B cell (primary cell): Measurements from ENCODE around the gene BCO1. TPM values are rescaled to one million over a fixed set of nuclear protein-coding genes. Genes with fewer than 3 reads are reported as not detected.

Source experiments
- ATAC-seq: fragments of 200-7000 bp; cut with Tn5 transposase; one replicate; pipeline ENCODE4 v1.10.0; 2021; ENCODE audit warnings: low read depth, mild to moderate bottlenecking, moderate number of reproducible peaks, moderate library complexity
- CTCF ChIA-PET: fragments of 350-600 bp; sonication (Branson Sonifier 250); formaldehyde crosslinking; loops from one replicate; lab custom pipeline; 2021; ENCODE audit warnings: antibody characterized with exemption, inconsistent platforms; lab: Charles Lee
- POLR2A ChIA-PET: fragments of 350-600 bp; sonication (Branson Sonifier 250); formaldehyde crosslinking; loops from one replicate; lab custom pipeline; 2021; ENCODE audit warnings: antibody characterized with exemption; lab: Charles Lee
- DNase-seq: peaks from one replicate; pipeline ENCODE4 v3.0.0; 2013
- H2AFZ ChIP-seq: 2 replicates; pipeline ENCODE4 v1.6.1; 2012; ENCODE audit warnings: mild to moderate bottlenecking, low read depth, low read length; ENCODE audit not compliant: insufficient read depth, poor library complexity, severe bottlenecking
- H3K27ac ChIP-seq, 2 donors: 1 replicate in 1 of 2; 2 replicates in 1 of 2; pipeline ENCODE4 v1.5.1; 2012 to 2013; ENCODE audit warnings: low read length in 2 of 2, mild to moderate bottlenecking in 2 of 2, moderate library complexity in 1 of 2
- H3K27me3 ChIP-seq, 4 experiments: fragments of 200-600 bp in 1 of 4; sonication (generic) in 1 of 4; replicated peaks in 1 of 4; 1 replicate in 2 of 4; 2 replicates in 2 of 4; pipeline versions ENCODE4 v1.6.1 to v1.7.0; 2013 to 2016; ENCODE audit warnings: low read length in 3 of 4, mild to moderate bottlenecking in 2 of 4, mixed read lengths in 1 of 4, moderate library complexity in 1 of 4; ENCODE audit not compliant: insufficient read depth in 4 of 4, control insufficient read depth in 3 of 4; ENCODE audit errors: control extremely low read depth in 1 of 4
- H3K36me3 ChIP-seq, 2 experiments: replicated peaks in 1 of 2; 1 replicate in 1 of 2; 2 replicates in 1 of 2; pipeline versions ENCODE4 v1.6.1 to v1.7.1; 2013; ENCODE audit warnings: low read length in 1 of 2; ENCODE audit not compliant: insufficient read depth in 2 of 2, control insufficient read depth in 1 of 2; ENCODE audit errors: control extremely low read depth in 1 of 2, extremely low read depth in 1 of 2
- H3K4me1 ChIP-seq, 2 donors: fragments of 200-600 bp in 1 of 2; sonication (generic) in 1 of 2; 1 replicate in 1 of 2; 2 replicates in 1 of 2; pipeline versions ENCODE4 v1.5.1 to v1.6.1; 2013 to 2017; ENCODE audit warnings: low read length in 2 of 2; ENCODE audit not compliant: control insufficient read depth in 2 of 2, insufficient read depth in 2 of 2
- H3K4me2 ChIP-seq: replicated peaks from 2 replicates; pipeline ENCODE3; 2012; ENCODE audit warnings: mild to moderate bottlenecking, low read depth, low read length; ENCODE audit not compliant: poor library complexity, severe bottlenecking
- H3K4me3 ChIP-seq, 5 experiments: fragments of 200-600 bp in 1 of 5; sonication (generic) in 1 of 5; 1 replicate in 3 of 5; 2 replicates in 2 of 5; pipeline versions ENCODE4 v1.5.1 to v1.7.0; 2011 to 2016; ENCODE audit warnings: low read length in 4 of 5, mild to moderate bottlenecking in 4 of 5, low read depth in 2 of 5, control low read depth in 1 of 5, moderate library complexity in 1 of 5; ENCODE audit not compliant: insufficient read depth in 1 of 5; ENCODE audit errors: control extremely low read depth in 1 of 5, extremely low read depth in 1 of 5
- H3K79me2 ChIP-seq: fragments of 200-600 bp; sonication (generic); one replicate; pipeline ENCODE4 v1.6.0; 2016; ENCODE audit warnings: low read length; ENCODE audit not compliant: control insufficient read depth, insufficient read depth
- H3K9ac ChIP-seq: fragments of 200-600 bp; sonication (generic); 2 replicates; pipeline ENCODE4 v1.6.1; 2017; ENCODE audit warnings: mild to moderate bottlenecking, low read length, moderate library complexity
- H3K9me3 ChIP-seq, 3 donors: one replicate each; pipeline versions ENCODE4 v1.6.1 to v1.7.1; 2013; ENCODE audit warnings: low read length in 2 of 3; ENCODE audit not compliant: control insufficient read depth in 2 of 3, insufficient read depth in 1 of 3; ENCODE audit errors: control extremely low read depth in 1 of 3
- H4K20me1 ChIP-seq: 2 replicates; pipeline ENCODE4 v1.6.0; 2012; ENCODE audit warnings: mild to moderate bottlenecking, low read length; ENCODE audit not compliant: insufficient read depth, control insufficient read depth, poor library complexity, severe bottlenecking
- H3K27ac Mint-ChIP-seq: one replicate; pipeline ENCODE4 v1.8.0; 2021; ENCODE audit warnings: mixed read lengths
- H3K27me3 Mint-ChIP-seq: one replicate; pipeline ENCODE4 v1.8.0; 2021; ENCODE audit warnings: mixed read lengths
- H3K4me1 Mint-ChIP-seq: one replicate; pipeline ENCODE4 v1.8.0; 2021; ENCODE audit warnings: mixed read lengths
- H3K4me3 Mint-ChIP-seq: one replicate; pipeline ENCODE4 v1.8.0; 2021; ENCODE audit warnings: mixed read lengths
- H3K9me3 Mint-ChIP-seq: one replicate; pipeline ENCODE4 v1.8.0; 2022; ENCODE audit warnings: mixed read lengths; ENCODE audit not compliant: insufficient read depth
- EZH2 ChIP-seq: IDR thresholded peaks from 2 replicates; pipeline ENCODE4 v1.6.1; 2012; ENCODE audit warnings: borderline replicate concordance, low read depth, mild to moderate bottlenecking, moderate library complexity, low read length; ENCODE audit not compliant: insufficient read depth, poor library complexity, severe bottlenecking
- WGBS: methylation state at CpG from one replicate; pipeline ENCODE4 v1.1.5; 2013; ENCODE audit warnings: missing lambda C conversion rate; ENCODE audit not compliant: insufficient coverage; 5-methylcytosine and 5-hydroxymethylcytosine counted together
- intact Hi-C: fragments of 100-400 bp; cut with micrococcal nuclease; formaldehyde crosslinking; loops from one replicate; pipeline ENCODE4 v1.10.0; 2022
- polyA plus RNA-seq: library from polyadenylated mRNA; depleted of rRNA; stranded (reverse); fragments of >200 nt; gene quantifications from 2 replicates; pipeline ENCODE4 v1.2.3, GENCODE V29; 2012
- total RNA-seq, 2 donors: library from RNA; stranded (reverse); fragments of 120-200 nt in 1 of 2; gene quantifications; 1 replicate in 1 of 2; 2 replicates in 1 of 2; pipeline versions ENCODE4 v1.2.3 to v1.2.4, GENCODE V29; 2013 to 2022
- TF ChIP-seq, protein P1 (sequence below): fragments of 200-600 bp; IDR thresholded peaks from one replicate; pipeline ENCODE4 v1.8.0; 2022; ENCODE audit warnings: antibody characterized with exemption, mild to moderate bottlenecking

Gene BCO1
- total and polyA plus RNA-seq, 2 donors (not counting 1 experiment from before 2014, with no cell fraction given), result not detected

DNA sequence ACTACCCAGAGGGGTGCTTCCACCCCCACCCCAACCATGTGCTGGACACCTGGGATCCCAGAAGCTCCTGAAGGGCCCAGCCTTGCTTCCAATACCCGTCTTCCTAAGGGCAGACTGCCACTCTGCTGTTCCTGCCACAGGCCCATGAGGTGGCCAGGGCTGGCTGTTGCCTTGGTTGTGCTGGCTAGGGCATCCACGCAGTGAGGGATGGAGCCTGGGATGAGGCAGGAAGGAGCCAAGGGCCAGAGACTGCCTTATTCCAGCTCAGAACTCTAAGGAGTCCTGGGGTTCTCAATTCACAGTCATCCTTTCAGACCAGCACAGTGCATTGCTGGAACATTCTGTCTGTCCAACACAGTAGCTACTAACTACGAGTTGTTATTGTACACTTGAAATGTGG is 37.8 kb downstream of the BCO1 start:
- no peak for ATAC-seq
- POLR2A ChIA-PET, result no interaction called here
- Histone ChIP-seq H3K36me3 (no peaks in the 10 kb centered on the region), H3K9me3 (no peaks in the 10 kb centered on the region), H2AFZ (no peak overlapping the region), H3K27me3 (peaks cover 0 to 4% (median 0%) of the 10 kb centered on the region in 4 experiments), H3K4me1 (no peaks in the 10 kb centered on the region), H3K79me2 (no peaks in the 10 kb centered on the region), H3K4me2 (no peak overlapping the region), H4K20me1 (no peaks in the 10 kb centered on the region), H3K9ac (no peak overlapping the region), H3K4me3 (no peak overlapping the region), H3K27ac (no peak overlapping the region)
- DNase-seq, result no peak
- no peaks in the 10 kb centered on the region for H3K4me1 Mint-ChIP-seq
- WGBS, result 100% methylated on average over 2 of the region's 3 CpGs
- H3K9me3 Mint-ChIP-seq, result no peaks in the 10 kb centered on the region
- intact Hi-C loops, result no loop called here
- peaks cover 18% of the 10 kb centered on the region for H3K27me3 Mint-ChIP-seq
- no peak overlapping the region for H3K27ac Mint-ChIP-seq
- CTCF ChIA-PET, result no interaction called here
- TF ChIP-seq, protein P1, sequence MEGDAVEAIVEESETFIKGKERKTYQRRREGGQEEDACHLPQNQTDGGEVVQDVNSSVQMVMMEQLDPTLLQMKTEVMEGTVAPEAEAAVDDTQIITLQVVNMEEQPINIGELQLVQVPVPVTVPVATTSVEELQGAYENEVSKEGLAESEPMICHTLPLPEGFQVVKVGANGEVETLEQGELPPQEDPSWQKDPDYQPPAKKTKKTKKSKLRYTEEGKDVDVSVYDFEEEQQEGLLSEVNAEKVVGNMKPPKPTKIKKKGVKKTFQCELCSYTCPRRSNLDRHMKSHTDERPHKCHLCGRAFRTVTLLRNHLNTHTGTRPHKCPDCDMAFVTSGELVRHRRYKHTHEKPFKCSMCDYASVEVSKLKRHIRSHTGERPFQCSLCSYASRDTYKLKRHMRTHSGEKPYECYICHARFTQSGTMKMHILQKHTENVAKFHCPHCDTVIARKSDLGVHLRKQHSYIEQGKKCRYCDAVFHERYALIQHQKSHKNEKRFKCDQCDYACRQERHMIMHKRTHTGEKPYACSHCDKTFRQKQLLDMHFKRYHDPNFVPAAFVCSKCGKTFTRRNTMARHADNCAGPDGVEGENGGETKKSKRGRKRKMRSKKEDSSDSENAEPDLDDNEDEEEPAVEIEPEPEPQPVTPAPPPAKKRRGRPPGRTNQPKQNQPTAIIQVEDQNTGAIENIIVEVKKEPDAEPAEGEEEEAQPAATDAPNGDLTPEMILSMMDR, result no peak
- no peak for TF ChIP-seq EZH2
- H3K4me3 Mint-ChIP-seq, result no peak overlapping the region

DNA sequence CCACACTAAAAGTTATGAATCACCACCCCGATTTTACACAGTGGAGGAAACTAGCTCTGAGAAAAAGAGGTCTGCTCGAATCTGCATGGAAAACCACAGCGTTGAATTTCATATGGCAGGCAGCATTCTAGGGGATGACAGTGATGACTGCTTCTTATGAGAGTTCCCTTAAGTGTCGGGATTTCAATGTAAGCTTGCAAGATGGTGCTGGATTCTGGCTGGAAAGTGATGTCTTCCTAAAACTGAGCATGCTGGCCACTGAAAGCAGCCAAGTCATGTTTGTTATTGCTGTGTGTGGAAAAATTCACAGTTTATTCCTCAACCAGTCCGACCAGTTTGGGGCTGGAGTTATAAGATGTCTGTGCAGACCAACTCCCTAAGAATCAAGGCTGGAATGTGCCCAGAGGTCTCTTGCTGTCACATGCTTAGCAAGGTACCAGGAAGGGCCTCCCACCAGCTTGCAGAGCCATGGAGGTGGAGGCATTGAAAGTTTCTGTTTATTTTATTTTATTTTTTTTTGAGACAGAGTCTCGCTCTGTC is 39.1 kb downstream of the BCO1 start:
- H3K79me2 ChIP-seq, result no peaks in the 10 kb centered on the region
- CTCF ChIA-PET, result no interaction called here
- H3K9me3 ChIP-seq, result no peaks in the 10 kb centered on the region
- ATAC-seq (no peak), DNase-seq (no peak)
- no peaks in the 10 kb centered on the region for H4K20me1 ChIP-seq
- H3K4me3 ChIP-seq, result no peak overlapping the region
- H3K9me3 Mint-ChIP-seq, result no peaks in the 10 kb centered on the region
- intact Hi-C loops, result no loop called here
- no peaks in the 10 kb centered on the region for H3K36me3 ChIP-seq
- no peak overlapping the region for H3K4me2 ChIP-seq
- POLR2A ChIA-PET, result no interaction called here
- TF ChIP-seq, protein P1, result no peak
- TF ChIP-seq EZH2, result no peak
- no peak overlapping the region for H3K4me3 Mint-ChIP-seq
- H3K4me1 ChIP-seq, result no peaks in the 10 kb centered on the region
- no peak overlapping the region for H3K27ac Mint-ChIP-seq
- H3K27ac ChIP-seq, result no peak overlapping the region
- no peak overlapping the region for H3K9ac ChIP-seq
- H3K27me3 ChIP-seq, result peaks cover 0 to 4% (median 0%) of the 10 kb centered on the region in 4 experiments
- no peak overlapping the region for H2AFZ ChIP-seq
- 89% methylated on average over 5 of the region's 6 CpGs for WGBS
- H3K27me3 Mint-ChIP-seq, result peaks cover 15% of the 10 kb centered on the region
- no peaks in the 10 kb centered on the region for H3K4me1 Mint-ChIP-seq
